Activated CD8-positive, alpha-beta memory T cell treated with anti-CD3 and anti-CD28 coated beads, Interleukin-2, amount 50 U/mL, for 1 hour (primary cell): Measurements from ENCODE around the gene MSI2.

Experiments used
- DNase-seq: peaks from one replicate; pipeline ENCODE4 v3.0.0-alpha.2; 2020; ENCODE audit errors: extremely low read depth

The MSI2 gene

DNA sequence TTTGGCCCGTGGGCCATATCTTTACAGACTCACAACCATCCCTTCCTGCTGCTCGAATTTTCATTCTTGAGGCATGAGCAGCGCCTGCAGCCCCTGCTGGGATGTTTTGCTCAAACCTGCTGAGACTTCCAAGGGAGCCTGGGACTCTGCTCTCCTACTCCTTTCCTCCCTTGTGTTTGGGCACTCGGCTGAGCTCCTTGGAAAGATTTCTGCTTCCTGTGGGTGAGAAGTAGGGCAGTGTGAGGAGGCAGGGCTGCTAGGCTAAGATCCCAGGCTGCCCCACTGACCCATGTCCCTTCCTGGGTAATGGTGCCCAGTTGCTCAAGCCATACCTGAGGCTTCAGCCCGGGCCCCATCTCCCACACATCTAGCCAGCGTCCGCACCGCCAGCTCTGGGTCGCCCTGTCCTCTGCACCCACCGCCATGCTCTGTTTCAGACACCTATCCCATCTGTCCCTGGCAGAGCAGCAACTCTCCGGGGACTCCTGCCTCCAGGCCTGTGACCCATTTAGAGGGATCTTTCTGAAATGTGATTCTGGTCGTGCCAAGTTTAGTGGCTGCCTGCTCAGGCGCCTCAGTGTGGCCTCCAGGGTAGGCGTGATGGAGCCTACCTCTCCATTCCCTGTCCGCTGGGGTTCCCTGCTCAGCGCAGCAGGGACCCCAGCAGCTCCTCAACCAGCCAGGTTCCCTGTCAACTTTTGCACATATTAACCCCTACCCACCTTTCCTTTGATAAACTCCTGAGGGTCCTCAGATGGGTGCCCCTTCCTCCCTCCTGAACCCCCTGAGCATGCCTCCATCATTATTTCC lies 298.7 kb downstream of the MSI2 start:
- DNase-seq = no peak

DNA sequence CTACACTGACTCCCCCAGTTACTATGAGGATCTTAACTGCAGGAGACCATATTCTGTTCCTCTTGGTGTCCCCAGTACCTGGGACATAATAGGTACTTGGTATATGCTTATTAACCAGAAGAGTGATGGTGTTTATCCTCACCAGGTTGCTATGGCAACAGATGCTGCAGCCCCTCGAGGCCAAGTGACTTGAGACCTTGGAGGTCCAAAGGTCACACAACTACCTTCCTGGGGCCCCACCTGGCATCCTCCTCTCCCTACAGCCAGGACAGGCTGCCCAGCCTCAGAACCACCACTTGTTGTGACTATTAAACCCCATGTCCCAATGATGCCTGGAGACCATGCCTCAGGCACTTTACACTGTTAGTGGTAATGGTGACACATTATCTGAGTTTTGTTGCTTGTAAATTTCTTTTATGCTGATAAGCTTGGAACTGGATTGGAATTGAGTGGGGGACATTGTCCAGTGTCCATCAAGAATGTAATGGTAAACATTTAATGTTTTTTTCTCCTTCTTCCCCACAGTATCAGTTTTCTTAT lies 299.4 kb downstream of the MSI2 start:
- no peak for DNase-seq

DNA sequence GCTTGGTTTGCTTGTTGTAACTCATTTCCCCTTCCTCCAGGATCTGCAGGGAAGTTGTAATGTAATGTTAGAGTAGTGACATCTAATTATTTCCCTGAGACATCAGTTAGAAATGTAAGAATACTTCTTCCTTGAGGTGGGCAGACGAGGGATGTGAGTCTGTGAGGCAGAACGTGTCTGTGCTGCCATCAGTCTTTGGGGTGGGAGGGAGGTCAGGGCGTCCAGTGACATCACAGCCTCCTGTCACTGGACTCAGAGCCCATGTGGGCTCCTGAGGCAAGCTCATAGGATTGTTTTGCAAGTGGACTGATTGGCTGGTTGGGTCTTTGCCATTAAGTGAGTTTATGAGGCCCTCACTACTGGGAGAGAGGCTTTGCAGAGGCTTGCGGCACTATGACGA lies 300.0 kb downstream of the MSI2 start:
- no peak for DNase-seq

DNA sequence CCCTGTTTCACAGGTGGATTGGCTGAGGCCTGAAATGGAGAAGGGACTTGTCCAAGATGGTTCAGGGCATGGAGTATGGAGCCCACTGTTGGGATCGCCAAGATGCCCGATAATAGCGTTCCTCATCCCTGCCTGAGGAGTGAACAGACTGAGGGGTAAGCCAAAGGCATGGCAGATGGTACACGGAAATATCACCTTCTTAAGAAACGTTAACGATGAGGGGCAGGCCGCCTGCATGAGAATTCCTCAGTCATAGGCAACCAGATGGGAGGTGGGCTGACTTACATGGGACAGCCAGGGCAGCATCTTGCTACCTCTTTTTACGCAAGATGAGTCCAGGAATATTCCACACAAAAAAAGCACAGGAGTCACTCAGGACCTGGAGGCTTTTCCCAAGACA lies 300.7 kb downstream of the MSI2 start:
- no peak for DNase-seq

DNA sequence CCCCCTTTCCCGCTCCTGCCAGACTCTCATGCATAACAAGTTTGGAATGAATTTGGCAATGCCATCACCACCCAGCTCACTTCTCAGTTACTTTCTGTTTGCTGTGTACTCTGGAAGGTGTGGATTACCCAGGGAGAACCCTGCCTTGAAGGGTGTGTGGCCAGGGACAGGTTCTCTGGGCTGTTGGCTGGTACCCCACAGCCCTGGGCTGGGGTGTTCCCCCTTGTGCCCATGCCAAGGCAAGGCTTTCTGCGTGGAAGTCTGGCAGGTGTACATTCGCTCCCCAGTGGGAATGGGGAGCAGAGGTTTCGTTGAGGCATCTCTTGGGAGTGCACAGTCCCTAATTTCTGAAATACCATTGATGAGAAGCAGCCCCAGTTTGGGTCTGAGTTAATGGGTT lies 301.1 kb downstream of the MSI2 start:
- no peak for DNase-seq

DNA sequence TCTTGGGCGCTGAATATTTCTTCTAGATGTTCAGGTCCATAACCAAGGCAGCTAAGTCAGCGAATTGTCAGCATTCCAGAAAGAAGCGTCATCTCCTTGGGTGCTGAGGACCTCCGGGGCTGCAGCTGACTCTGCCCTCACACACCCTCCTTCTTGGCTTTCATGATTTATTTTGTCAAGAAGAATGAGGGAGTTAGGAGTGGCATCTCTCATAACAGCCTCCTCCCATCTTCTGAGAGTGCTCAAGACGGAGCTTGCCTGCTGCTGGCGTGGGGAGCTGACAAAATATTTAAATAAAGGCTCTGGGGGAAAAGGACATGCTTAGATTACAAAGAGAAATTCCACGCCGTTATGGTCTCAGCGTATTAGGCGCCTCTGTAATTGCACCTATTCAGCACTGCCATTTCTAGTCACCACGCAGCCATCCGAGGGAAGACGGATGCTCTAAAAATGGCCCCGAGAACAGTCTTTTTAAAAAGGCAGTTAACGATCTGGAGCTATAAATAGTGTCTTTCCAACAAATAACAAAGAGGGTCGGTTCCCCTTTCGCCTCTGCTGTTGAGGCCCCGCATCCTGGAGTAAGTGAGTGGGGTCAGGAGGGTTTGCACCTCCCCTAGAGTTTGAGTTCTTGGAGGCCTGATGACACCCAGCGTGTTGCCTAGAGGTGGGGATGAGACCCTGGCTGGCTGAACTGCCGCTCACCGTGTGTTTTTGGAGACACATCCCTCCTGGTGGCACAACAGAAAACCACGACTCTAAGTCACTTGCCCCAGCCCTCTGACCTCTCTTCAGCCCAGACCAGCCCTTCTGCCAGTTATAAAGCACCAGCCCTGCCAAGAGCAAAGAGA lies 301.7 kb downstream of the MSI2 start:
- DNase-seq = no peak

DNA sequence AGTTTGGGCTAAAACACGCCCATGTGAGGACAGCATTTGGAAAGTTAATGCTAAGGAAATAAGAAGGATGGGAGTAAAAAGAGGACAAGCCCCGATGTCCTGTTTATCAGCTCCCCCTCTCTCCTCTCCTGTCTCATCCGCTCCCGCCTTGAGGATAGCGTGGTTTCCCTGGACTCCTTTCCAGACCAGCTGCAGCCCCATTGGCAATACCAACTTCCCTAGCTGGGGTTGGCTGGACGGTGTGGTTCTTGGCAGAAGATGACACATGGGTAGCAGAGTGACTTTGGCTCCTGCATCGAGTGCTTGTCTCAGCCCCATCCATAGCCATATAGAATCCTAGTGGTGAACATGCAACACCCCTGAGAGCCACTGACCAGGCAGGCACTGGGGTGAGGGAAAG lies 302.9 kb downstream of the MSI2 start:
- DNase-seq = no peak

DNA sequence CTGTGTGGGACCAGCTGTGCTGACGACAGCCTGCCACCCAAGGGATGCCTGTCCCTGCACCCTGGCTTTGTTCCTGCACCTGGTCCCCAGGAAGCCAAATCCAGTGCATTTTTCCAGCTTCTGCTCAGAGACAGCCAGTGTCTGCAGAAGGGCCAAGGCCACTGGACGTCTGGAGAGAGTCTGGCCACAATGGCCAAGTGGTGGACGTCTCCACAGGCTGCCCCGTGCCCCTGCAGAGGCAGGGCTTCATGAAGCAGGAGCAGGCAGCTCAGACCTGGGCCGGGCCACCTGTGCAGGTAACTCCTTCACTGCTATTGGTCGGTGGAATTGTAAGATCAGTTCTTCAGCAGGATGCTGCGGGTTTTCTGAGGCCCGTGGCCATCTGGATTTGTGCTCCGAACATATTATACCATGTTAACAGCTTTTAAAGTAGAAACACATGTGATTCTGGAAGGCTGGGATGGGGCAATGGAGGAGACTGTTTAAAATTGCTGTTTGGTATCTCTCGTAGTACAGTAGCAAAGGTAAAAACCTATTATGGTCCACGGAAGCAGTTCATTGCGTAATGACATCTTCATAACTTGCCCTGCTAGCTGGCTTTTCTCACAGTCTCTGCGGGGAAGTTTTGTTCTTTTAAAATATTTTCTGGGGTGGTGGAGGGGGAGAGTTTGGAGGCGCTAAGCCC lies 303.5 kb downstream of the MSI2 start:
- DNase-seq = no peak

DNA sequence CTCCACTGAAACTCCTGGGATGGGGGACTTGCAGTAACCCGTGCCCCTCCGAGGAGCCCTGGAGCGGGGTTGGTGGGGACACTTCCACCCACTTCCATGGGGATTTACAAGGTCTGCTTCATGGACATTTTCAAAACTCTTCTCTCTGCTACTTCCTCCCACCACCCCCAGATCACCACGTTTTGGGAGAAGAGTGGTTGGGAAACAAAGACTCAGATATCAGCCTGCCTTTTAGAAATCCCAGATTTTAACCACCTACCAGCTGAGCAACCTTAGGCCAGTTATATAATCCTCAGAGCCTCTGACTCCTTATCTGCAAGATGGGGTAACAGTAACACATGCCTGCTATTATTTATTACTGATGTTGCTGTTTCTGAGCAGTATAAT lies 304.0 kb downstream of the MSI2 start:
- no peak for DNase-seq

DNA sequence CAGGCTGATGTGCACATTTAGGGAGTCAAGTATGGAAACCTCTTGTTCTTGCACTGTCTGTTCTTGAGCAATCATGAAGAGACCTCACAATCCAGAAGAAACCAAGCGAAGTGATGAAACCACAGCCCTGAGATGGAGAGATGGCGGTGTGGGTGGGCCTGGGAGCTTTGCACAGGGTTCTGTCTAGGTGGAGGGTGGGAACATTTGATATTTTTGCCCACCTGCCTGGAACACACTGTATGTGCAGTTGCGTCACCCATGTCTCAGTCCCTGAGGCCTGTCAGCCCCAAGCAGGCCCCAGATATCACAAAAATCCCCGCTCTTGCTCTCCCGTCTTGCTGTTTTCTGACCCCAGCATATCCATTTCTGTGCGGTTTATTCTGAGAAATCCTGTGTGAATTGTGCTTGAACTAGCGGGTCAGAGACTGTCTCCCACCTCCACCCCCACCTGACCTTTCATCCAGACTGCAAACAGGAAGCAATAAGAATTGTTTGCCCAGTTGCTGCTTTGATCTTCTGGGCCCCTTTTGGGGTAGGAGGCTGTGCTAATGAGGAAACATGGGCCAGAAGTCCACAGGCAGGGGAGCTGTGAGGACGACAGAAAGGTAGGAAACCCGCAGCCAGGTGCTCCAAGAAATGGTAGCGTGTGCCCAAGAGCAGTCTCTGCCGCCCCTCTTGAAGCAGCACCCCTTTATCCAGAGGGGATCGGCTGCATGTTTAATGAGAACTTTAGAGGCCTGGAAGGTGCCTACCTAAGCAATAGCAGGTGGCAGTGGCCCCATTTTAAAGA lies 304.9 kb downstream of the MSI2 start:
- DNase-seq = no peak

DNA sequence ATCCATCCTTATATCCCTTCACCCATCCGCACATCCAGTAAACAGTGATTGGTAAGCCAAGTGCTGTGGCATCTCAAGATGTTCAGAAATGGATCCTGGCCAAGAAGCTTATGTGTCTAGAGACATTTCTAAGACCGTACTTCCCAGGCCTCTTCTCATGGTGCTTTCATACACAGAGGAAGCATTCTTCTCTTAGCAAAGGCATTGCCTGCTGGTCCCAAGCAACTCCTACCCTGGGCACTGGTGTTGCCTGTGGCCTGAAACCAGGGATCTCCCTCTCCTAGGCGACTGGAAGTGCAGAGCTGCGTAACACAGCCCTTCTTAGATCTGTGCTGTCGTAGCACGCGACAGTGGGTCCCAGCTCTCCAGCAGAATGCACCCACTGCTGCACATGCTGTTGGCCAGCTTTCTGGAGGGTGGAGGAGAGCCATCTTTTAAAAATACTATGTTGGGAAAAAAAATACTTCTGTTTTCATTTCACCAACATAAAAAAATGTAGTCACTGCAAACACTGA lies 305.9 kb downstream of the MSI2 start:
- no peak for DNase-seq

DNA sequence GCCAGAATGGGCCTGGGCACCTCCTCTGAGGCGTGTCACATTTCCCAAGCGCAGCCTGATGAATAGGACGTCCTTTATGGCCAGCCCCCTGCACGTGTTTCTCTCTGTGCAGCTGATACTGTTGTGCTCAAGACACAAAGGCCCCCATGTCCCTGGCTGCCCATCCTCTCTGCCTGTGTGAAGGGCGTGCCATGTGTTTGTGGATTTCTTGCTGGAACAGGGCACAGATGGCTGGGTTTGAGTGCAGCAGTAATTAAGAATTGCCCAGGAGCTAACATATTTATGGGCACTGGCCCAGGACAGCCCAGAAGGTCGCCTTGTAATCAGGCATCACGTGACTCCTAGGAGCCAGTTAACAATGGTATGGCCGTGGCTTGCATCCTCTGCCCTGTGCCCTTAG lies 307.6 kb downstream of the MSI2 start:
- DNase-seq = no peak

DNA sequence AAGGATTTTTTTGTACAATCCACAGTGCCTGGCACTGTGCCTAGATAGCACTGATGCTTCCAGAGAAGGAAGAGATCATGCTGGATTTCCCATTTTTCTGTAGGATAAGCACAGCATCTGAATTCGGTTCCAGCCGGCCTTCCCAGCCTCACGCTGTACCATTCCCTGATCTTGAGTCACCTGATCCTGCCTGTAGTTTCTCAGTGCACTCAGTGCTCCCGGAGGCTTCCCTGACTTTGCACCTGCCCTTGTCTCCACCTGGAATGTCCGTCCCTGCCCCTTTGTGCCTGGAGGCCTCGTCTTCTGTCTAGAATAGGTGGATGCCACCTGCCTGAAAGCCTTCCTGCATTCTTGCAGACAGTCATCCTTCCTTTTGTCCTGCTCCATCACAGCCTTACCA lies 308.9 kb downstream of the MSI2 start:
- DNase-seq = no peak

DNA sequence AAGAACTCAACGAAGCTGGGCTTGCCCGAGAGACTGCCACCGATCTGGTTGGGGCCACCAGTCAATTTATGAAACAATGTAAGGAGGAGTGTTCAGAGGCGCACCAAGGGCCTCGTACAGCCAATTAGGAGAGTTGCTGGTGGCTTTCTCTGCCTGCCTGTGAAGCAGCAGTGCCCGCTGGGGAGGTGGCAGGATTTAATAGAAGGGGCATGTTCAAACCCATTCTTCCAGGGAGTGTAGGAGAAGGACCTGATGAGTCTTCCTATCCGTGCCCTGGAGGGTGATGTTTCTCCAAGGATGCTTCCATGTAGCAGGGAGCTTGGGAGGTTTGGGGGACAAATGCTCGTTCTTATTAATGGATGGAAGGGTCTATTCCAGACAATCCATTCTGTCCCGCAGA lies 310.4 kb downstream of the MSI2 start:
- DNase-seq = no peak

DNA sequence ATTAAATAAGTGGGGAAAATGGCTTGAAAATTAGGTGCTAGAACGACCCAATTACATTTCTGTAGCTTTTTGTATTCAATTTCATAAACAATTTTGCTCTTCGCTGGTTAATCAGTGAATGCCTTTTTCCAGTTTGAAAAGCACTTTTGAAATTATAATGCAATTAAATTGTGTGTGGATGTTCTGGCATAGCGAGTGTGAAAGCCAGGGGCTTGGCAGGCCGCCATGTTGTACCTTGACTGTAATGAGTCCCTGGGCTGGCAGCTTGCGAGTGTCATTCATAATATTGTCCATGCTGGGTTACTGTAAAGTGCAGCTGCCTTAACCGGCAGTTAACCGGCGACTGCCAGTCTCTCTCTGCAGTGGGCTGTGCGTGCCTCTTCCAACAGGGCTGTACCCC lies 310.9 kb downstream of the MSI2 start:
- no peak for DNase-seq

DNA sequence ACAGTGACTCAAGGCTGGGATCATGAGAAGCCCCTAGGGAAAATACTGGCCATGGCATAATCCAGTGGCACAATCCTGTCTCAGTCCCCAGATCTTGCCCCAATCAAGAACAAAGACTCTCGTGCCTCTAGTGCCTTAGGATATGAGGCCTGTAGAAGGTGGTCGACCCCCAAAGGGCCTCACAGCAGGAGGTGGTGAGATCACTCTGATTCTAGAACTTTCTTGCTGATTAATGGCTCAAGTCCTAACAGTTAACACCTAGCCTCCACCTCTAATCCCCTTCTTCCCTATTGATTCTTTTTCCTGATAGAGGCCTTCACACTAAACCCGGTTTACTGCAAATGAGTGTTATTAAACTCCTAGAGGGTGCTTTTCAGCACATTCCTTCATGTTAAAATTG lies 312.0 kb downstream of the MSI2 start:
- DNase-seq = no peak

DNA sequence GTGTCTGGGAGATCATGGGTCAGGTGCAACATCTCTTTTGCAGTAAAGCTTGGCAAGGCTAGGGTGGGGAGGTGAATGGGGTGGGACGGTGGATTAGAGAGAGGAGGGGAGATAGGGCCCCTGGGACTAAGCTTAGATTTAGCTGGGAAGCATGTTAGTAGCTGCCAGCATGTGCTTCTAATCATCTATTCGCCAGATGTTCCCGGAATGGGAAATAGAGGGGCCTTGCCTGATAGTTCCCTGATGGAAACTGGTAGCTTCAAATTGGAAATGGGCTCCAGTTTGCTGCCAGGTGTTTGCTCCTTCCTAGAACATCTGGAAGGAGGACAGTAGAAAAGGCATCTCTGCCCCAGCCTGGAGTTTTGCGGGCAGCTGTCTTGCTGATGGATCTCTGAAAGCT lies 312.7 kb downstream of the MSI2 start:
- DNase-seq = no peak

DNA sequence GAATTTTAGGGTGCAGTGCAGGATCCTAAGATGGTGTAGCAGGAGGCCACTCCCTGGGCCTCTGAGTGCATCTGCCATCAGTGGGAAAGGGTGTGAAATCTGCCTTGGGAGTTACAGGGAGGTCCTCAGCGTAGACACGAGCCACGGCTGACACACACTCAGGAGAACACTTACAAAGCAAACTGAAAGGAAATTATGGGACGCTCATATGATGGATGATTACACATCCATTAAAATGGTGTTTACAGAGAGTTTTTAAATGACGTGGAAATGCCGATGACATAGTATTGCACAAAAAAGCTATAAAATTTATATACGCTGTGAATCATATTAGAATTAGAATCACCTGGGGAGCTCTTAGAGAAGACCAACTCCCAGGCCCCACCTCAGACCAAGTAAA lies 313.5 kb downstream of the MSI2 start:
- DNase-seq = no peak

DNA sequence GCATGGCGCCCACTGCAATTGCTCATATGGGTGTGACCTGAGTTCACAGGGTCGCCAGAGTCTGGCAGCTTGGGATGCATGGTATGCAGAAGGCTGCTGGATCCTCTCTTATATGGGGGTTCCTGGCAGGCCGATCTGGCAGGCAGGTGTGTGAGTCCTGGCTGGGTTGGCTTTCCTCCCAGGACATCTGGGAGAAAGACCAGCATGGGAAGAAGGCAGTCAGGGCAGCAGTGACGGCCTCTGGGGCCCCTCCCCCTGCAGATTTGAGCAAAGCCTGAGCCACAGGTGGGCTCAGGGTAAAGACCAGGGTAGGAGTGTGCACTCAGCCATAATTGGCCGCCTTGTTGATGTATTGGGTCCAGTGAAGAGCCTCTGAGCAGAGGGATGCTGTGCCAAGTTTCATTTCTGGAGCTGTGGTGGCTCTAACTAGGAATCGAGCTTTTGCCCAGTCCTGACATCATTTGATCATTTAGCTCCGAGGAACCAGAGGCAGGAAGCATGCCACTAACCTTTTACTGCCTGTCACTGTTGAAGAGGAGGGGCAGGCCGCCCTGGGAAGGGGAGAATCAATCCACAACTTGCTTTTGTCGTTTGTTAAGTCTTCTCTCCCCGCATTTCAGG lies 314.5 kb downstream of the MSI2 start:
- DNase-seq = no peak

DNA sequence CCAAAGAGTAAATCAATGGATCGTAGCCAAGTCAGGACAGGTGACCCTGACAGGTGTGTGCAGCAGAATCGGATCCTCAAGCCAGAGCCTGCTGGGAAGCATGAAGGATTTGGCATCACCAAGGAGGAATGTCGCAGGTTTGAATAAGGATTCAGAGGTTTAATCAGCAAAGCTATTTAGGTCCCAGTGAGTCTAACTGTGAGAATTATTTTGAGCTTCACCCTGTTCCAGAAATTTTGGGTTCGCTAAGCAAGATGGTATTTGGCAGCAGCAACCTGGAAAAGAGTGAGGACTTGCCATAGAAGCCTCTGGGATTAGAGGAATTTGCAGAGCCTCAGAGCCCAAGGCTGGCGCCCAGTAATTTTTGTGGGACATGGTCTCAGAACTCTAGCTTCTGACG lies 315.7 kb downstream of the MSI2 start:
- DNase-seq = no peak

DNA sequence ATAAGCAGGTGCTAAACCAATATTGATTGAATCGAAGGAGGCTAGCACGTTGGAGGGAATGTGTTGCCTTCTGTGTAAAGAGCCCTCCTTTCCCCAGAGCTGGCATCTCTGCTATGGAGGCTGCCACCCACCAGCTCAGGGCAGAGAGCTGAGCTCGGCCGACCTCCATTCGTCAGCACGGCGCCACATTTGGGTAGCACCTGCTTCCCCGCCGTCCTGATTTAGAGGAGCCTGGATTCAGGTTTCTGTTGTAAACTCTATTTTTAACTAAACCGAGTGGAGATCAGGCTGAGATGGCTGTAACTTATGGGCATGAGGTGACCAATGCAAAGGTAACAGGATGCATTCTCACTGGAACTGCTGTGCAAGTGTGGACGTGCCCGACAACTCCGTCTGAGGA lies 316.3 kb downstream of the MSI2 start:
- DNase-seq = no peak
